Measurements from ENCODE around the gene CRYBG1.
"Not testable (repeated sequence)": the region's sequence is repeated elsewhere in the genome, so short reads cannot be mapped to it uniquely, and the experiment has no call there.

CRYBG1 gene

DNA sequence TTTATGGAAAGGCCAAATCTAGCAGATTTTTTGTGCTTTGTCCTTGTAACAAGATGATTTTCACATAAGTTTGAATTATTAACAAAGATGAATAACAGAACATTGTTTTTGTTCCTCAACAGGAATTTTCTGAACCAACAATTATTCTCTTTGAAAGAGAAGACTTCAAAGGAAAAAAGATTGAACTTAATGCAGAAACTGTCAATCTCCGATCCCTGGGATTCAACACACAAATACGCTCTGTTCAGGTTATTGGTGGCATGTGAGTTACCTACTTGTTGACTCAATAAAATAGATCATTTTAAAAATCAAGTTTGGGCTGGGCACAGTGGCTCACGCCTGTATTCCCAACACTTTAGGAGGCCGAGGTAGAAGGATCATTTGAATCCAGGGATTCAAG, 197.8 kb downstream of the CRYBG1 start:
- no peak for DNase-seq

- DNase-seq, result not testable (repeated sequence)
These were observed 199.1 kb downstream of the CRYBG1 start for GRCh38 chr6:106559659-106560058.

DNA sequence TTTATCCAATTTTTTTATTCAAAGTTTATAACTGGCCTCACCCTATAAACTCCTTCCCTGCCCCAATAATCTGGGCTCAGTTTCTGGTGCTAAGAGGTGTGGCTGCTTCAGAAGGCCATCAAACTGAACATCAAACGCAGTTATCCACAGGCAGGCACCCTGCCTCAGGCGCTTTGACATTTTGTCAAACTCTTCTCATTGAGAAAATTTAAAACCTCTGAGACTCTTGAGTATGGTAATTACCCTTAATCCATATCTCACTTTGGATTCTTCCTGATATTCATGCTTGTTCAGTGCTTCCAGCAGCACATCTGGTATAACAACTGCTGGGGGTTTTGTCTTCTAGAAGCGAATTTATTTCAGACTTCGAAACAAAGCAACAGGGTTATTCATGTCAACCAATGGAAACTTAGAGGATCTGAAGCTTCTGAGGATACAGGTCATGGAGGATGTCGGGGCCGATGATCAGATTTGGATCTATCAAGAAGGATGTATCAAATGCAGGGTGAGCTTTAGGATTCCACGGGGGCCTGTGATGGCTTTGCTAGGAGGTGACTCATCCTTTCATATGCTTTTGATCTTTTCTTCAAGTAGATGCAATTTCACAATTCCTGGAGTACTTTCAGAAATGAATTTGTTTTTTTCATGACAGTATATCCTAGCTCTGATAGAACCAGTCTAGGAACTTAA, 200.6 kb downstream of the CRYBG1 start:
- DNase-seq, result no peak

DNA sequence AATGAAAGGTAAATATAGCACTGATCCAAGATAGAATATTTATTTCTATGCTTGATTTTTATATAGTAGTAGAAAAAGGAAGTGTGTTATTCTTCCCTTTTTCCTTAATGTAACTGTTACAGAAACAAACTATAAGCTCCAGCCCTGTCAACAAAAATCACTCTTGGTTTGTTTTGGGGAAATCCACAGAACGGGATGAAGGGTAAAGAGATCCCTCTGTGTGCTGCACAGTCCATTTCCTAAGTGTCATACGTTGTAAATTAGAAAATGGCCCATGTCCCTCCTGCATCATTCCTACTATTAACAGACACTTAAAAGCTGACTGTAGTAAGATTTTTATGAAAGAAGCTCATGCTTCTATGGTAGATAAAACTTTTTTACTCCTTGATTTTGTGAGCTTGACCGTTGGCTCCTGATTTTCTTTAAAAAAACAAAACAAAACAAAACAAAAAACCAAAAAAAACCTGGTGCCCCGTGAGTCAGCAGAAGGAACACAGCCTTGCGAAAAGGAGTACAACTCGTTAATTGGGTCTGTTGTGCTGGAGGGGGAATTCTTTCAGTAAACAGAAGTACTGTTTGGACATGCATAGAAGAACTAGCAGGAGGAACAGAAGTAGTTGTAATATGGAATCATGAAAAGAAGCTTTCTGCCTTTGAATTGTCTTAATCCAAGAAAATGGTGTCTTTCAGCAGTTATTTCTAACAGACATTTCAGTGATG, 201.3 kb downstream of the CRYBG1 start:
- DNase-seq, result no peak

DNA sequence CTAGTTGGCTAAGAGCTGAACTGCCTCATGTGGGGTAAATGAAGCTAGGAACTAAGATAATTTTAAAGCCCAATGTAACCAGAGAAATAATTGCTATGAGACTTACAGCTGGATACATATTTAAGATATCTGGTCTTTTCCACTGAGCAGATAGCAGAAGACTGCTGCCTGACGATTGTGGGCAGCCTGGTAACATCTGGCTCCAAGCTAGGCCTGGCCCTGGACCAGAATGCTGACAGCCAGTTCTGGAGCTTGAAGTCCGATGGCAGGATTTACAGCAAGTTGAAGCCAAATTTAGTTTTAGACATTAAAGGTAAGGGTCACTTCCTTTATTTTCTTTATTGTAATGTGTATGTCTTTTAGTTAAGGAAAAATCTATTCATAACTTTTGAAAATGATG, 203.1 kb downstream of the CRYBG1 start:
- DNase-seq, result no peak

GRCh38 chr6:106564476-106564875, 204.0 kb downstream of the CRYBG1 start:
- peak in 1 of 3 experiments; percentile 11 for DNase-seq

GRCh38 chr6:106568530-106568929, 208.0 kb downstream of the CRYBG1 start:
- DNase-seq, result no peak

DNA sequence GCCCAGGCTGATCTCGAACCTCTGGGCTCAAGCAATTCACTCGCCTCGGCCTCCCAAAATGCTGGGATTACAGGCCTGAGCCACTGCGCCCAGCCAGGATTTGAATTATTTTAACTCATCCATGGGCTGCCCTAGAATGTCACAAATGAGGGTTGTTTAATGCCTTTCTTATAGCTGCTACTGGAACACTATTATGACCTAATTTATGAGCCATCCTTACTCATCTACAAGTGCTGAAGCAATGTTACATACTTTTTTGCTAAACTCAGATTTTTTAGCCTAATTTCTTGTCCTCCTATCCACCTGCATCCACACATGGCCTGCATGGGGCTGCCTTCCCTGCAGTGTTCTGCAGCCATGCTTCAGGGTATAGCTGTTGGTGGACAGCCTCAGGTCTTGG, 208.9 kb downstream of the CRYBG1 start:
- no peak for DNase-seq

GRCh38 chr6:106572436-106572835, 211.9 kb downstream of the CRYBG1 start:
- DNase-seq, result no peak

GRCh38 chr6:106572875-106573585, 212.5 kb downstream of the CRYBG1 start:
- no peak for DNase-seq

- no peak for DNase-seq
These were observed 214.4 kb downstream of the CRYBG1 start for GRCh38 chr6:106574741-106575458.

DNA sequence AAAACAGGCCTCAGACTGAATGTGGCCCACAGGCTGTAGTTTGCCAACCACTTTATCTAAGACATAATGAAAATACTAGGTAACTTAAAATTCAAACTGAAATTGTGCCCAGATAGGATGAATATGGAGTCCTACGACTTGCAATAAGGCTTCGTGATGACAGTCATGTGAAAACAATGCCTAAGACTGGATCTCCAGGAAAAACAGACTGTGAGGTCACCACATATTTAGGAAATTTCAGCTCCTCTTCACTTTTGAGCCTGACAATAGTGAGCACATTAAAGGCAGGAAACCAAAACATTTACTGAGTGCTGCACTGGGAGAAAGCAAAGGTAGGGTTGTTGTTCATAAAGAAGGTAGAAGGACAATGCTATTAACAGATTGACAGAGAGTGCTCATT, 218.8 kb downstream of the CRYBG1 start:
- DNase-seq, result no peak

GRCh38 chr6:106581468-106581867, 221.0 kb downstream of the CRYBG1 start:
- no peak for DNase-seq

DNA sequence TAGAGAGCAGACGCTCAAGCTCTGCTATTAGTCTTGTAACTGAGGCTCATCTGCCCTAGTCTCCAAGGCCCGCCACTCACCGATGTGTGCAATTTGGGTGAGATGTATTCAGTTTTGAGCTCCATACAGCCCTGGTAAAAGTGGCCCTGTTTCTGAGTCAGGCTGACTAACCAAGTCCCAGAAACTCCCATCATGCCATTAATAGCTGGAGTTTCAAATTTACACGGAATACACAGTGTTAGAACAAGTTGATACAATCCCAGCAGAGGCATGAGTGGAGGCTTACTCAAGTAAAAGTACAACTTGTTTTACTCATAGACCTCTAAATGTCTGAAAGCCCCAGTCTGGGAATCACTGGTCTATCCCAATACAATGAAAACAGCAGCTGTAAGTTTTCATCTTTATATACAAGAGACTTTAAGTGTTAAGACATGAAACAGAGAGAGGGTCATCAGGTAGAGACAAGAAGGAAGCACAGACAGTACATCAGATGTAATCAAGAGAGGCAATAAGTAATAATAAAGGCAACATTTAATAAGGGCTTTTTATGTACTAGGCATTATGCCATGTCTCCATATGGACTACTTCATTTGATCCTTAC, 226.4 kb downstream of the CRYBG1 start:
- no peak for DNase-seq

DNA sequence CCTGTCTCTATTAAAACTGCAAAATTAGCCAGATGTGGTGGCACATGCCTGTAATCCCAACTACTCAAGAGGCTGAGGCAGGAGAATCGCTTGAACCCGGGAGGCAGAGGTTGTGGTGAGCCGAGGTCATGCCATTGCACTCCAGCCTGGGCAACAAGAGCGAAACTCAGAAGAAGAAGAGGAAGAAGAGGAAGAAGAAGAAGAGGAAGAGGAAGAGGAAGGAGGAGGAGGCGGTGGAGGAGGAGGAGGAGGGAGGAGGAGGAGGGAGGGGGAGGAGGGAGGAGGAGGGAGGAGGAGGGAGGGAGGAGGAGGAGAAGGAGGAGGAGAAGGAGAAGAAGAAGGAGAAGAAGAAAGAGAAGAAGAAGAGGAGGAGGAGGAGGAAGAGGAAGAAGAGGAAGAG, 228.4 kb downstream of the CRYBG1 start:
- DNase-seq, result not testable (repeated sequence)

DNA sequence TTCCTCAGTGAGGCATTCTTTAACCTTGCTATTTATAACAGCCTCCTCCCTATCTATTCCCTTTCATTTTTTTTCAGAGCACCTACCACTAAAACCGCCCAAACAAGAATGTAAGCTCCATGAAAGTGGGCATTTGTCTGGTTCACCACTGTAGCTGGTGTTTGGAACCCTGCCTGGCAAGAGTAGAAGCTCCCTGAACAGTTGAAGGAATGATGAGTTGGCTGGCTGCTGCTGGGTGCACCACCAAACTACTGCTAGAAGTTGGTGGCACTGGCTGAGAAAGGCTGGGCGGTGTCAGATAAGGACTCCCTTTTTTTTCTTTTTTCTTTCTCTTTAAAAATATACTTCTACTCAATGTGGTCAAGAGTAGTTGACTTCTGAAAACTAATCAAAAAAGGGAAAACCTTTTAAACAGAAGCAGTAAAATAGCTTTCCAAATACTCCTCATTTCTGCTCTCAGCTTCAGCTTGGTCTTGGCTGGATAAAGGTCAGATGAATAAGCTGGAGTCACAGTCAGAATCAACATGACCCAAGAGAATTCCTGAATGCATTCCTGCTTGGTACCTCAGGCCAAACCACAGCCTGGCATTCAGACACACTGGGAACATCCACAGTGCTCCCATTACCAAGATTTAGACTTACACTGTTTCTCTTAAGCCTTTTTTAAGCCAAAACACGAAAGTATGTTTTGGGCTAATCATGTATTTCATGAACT, 230.8 kb downstream of the CRYBG1 start:
- no peak for DNase-seq

DNA sequence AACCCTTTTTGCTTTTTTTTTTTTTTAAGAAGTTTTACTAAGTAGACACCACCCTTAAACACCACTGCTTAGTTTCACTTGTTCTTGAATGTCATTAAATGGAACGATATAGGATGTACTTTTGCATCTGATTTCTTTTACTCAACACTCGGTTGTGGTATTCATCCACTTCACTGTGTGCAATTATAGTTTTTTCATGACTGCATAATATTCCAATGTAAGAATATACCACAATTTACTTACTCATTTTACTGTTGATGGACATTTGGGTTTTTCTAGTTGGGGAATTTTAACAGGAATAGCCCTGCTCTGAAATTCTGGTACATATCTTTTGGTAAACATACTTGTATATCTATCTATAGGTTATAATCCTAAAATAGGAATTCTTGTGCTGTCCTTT, 238.9 kb downstream of the CRYBG1 start:
- no peak for DNase-seq

GRCh38 chr6:106600329-106600728, 239.8 kb downstream of the CRYBG1 start:
- no peak for DNase-seq

- DNase-seq, result peak; percentile 31 to 80 (median 52)
These were observed 247.7 kb downstream of the CRYBG1 start for GRCh38 chr6:106608080-106608668.

- DNase-seq, result peak in 2 of 3 experiments; percentile 9 to 64
These were observed 249.2 kb downstream of the CRYBG1 start for GRCh38 chr6:106609699-106610098.

- DNase-seq, result no peak
These were observed 250.5 kb downstream of the CRYBG1 start for GRCh38 chr6:106611030-106611429.

All from NCI-H1417 (cell line).